ENCODE measurements around the gene FSCN2.

DNA sequence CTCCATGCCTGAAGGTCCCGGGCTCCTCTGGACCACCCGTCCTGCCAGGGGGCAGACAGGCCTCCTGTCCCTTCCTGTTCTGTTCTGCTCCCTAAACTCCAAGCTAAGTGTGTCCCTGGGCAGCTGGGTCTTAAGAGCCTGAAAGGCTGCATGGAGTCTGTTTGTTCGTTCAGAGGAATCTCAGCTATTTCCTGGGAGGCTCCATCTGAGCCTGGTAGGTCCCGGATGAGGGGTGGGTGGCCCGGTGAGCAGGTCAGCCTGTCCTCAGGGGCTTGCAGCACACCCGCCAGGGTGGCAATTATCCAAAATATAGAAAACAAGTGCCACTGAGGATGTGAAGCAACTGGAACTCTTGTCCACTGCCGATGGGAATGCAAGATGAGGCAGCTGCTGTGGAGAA lies 28.1 kb upstream of the FSCN2 start:
- TF ChIP-seq, protein P1, sequence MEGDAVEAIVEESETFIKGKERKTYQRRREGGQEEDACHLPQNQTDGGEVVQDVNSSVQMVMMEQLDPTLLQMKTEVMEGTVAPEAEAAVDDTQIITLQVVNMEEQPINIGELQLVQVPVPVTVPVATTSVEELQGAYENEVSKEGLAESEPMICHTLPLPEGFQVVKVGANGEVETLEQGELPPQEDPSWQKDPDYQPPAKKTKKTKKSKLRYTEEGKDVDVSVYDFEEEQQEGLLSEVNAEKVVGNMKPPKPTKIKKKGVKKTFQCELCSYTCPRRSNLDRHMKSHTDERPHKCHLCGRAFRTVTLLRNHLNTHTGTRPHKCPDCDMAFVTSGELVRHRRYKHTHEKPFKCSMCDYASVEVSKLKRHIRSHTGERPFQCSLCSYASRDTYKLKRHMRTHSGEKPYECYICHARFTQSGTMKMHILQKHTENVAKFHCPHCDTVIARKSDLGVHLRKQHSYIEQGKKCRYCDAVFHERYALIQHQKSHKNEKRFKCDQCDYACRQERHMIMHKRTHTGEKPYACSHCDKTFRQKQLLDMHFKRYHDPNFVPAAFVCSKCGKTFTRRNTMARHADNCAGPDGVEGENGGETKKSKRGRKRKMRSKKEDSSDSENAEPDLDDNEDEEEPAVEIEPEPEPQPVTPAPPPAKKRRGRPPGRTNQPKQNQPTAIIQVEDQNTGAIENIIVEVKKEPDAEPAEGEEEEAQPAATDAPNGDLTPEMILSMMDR (conservative IDR thresholded peaks at IDR 0.05), result no peak
- TF ChIP-seq ZFX (IDR thresholded peaks at IDR 0.05), result no peak
